IPS-18c (cell line): ENCODE results near the gene SLC25A47.
A peak's percentile ranks its signal among the peaks of the same experiment; 100 is the strongest.
"Not testable (repeated sequence)": the region's sequence is repeated elsewhere in the genome, so short reads cannot be mapped to it uniquely, and the experiment has no call there.

Experiments
- H3K4me3 ChIP-seq: 2 replicates; pipeline ENCODE4 v1.7.0; 2013; ENCODE audit warnings: low read depth, mild to moderate bottlenecking, low read length, moderate library complexity; ENCODE audit not compliant: insufficient read depth
- H3K9me3 ChIP-seq: one replicate; pipeline ENCODE4 v1.6.1; 2013; ENCODE audit warnings: mild to moderate bottlenecking, low read length, moderate library complexity; ENCODE audit not compliant: control insufficient read depth, insufficient read depth

Gene SLC25A47

DNA sequence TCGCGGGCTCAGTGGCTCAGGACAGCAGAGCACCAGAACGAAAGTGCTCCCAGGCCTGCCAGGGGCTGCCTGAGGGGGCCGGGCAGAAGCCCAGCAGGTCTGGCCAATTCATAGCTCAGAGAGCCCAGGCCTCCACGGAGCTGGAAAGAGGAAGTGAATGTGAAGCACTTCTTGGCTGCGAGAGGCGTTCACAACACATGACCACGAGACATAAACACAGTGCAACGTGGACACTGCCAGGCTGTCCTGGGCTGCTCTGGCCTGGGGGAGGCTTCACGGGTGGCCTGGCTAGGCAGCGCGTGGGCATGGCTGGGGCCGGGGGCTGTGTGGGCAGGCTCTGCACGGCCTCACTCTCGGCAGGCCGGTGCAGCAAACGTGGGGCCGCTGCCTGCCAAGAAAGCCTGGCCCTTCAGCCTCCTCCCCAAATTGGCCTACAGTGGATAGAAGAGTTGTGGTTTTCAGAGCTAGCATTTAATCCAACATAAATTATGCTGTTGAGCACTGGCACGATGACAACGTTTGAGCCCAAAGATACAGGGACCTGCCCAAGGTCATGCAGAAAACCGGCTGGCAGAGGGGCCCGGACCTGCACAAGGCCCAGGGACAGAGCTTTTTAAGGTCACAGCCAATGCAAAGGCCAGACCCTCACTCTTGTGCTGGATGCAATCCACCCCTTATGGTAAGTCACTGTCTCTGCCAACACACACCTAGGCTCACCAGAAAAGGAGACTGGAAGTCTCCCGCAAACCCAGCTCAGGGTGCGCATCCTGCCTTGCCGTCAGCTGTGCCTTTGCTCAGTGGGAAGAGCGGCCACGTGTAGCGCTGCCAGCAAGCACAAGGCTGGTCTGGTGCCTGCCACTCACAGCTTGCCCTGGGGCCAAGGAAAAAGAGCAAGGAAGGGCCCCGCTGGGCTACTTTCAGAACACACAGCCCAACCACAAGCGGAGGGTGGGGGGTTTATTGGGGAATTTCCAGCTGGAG, 25.5 kb upstream of the SLC25A47 start:
- Histone ChIP-seq H3K4me3 (no peak overlapping the region), H3K9me3 (no peaks in the 10 kb centered on the region)

DNA sequence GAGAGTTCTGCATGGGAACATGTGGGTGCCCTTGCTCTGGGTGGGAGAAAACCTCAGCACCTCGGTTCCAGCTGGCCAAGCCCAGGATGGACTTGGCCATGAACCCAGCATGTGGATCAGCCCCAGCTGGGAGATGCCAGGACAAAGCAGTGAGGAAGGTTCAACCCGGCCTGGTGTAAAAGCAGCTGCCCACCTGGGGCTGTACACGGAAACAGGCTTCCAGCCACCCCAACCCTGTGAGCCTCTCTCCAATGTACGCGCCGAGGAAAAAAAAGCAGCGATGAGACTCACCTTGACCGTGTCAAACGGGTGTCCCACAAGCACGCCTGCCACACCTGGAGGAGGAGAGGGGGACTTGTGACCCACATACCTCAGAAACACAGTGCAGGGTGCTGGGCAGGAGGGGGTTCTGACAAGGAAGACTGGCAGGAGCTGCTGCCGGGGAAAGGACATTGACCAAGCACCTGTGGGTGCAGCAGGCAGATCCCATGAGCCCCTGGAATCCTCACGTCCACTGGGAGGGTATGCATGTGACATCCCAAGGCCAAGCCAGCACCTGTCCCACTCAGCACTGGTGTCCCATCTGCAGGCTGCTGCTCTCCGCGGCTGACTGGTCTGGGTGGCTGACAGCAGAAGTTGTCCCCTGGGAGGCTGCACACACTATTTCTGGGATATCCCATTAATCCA, 24.4 kb upstream of the SLC25A47 start:
- Histone ChIP-seq H3K9me3 (no peaks in the 10 kb centered on the region), H3K4me3 (no peak overlapping the region)

DNA sequence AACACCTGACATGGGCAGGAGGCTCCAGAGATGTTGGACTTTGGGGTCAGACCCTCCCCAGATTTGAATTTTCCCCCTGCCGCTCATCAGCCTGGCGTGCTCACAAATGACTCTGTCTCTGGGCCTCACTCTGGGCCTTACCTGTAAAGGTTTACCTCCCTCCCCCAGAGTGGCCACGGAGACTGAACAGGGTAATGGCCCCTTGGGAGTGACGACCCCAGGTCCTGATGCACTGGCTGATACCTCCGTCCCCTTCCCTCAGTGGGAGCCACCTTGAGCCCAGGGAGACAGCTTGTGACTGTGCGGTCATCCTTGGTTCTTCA, 23.9 kb upstream of the SLC25A47 start:
- no peaks in the 10 kb centered on the region for H3K9me3 ChIP-seq

DNA sequence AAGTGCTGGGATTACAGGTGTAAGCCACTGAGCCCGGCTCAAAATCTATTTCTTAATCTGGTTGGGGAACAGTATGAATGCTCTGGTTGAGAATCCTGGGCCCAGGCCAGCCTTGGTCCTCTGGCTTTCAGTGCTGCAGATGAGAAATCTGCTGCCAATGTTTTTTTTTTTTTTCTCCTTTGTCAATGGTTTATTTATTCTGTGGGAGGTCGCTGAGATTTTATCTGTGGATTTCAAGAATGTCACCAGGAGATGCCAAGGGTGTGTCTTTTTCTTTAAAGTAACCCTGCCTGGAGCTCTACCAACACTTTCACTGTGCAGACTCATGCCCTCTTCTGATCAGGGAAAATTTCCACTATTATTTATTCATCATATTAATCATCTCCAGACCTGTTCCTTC, 20.5 kb upstream of the SLC25A47 start:
- peaks cover 2% of the 10 kb centered on the region for H3K9me3 ChIP-seq
- no peak overlapping the region for H3K4me3 ChIP-seq

More for the DNA sequence above, 23.9 kb upstream of the SLC25A47 start:
- no peak overlapping the region for H3K4me3 ChIP-seq

DNA sequence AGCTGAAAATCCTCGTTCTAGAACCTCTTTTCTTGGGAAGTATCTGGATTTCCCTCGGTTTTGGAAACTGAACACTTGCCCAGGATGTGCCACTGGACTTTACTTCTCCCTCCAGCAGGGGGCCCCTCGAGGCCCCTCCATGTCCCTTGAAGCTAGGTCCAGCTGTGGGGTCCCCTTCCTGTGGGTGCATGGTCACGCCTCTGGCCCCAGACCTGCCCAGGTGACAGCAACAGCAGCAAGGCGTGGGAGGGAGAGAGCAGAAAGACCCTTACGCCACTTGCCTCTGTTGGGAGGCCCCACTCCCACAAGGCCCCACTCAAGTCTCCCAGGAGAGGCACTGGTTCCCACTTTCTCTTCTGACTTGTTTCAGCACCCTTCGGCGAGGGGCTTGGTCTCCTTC, 20.0 kb upstream of the SLC25A47 start:
- Histone ChIP-seq H3K9me3 (peaks cover 2% of the 10 kb centered on the region), H3K4me3 (no peak overlapping the region)

DNA sequence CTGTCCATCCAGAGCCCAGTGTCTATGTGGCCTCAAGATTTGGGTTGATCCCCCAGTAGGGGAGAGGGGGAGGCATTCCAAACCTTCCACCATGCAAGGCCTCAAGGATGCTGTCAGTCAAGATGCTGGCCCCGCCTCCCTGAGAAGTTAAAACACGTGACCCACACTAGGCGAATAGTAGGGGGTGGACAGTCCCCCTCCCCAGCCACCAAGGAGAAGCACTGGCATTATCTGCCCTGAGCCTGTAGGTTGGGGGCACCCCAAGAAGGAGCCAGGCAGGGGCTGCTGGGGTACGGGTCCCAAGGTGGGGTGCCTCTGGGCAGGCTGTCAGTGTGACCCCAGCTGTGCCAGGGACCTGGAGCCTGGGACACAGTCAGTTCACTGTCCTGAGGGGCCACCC, 19.2 kb upstream of the SLC25A47 start:
- Histone ChIP-seq H3K9me3 (peaks cover 2% of the 10 kb centered on the region), H3K4me3 (no peak overlapping the region)

DNA sequence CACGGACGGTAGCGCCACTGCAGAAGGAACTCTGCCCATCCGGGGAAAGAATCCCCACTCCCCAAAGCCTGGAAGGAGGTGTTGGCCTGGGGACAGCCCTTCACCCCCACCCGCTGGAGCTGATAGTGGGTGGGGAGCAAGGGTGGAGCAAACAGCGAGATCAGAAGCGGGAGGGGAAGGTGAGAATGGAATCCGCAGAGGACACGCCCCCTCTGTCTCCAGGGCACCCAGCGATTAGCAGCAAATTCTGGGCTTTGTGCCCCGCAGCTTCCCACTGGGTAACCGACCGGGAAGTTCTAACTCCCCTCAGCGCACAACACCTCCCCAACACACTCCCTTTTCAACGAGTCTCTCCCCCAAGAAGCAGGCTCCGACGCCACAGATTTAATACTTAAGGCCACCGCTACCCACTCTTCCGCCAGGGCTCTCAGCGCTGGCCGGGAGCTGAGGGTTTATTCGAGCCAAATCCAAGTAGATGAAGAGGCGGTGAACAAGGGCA, 18.3 kb upstream of the SLC25A47 start:
- peak overlapping the region; percentile 93 for H3K4me3 ChIP-seq
- H3K9me3 ChIP-seq: peaks cover 2% of the 10 kb centered on the region

DNA sequence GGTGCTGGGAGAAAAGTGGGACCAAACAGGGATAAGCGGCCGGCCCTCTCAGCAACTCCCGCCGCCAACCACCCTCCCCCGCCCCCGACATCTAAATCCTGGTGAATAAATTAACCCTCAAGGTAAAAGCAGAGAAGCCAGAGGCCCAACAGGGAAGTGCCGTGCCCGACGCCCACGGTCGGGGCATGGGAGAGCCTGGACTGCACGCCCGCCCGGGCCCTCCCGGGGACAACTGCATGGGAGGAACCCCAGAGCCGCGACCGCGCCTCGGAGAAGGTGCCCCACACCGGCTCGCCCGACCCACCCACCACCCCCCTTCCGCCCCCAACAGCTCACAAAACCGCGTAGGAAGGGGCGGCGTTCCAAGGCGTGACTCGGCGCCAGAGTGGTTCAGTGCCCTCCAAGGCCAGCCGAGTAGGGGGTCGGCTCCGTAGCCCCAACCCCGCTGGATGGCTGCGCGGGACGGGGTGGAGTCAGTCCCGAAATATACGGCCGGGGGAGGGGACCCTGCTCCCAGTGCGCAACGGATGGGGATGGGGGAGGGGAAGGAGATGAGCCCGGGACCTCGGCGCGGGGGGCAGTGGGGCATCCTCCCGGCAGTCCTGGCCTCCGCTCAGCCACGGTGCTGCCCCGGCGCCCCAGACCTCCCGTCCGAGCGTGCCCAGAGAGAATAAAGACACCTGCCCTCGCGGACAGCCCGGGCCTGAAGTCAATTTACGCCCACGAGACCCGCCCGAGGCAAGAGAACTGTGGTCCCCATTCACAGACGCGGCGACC, 17.6 kb upstream of the SLC25A47 start:
- H3K4me3 ChIP-seq: peak overlapping the region; percentile 93
- H3K9me3 ChIP-seq: peaks cover 2% of the 10 kb centered on the region

DNA sequence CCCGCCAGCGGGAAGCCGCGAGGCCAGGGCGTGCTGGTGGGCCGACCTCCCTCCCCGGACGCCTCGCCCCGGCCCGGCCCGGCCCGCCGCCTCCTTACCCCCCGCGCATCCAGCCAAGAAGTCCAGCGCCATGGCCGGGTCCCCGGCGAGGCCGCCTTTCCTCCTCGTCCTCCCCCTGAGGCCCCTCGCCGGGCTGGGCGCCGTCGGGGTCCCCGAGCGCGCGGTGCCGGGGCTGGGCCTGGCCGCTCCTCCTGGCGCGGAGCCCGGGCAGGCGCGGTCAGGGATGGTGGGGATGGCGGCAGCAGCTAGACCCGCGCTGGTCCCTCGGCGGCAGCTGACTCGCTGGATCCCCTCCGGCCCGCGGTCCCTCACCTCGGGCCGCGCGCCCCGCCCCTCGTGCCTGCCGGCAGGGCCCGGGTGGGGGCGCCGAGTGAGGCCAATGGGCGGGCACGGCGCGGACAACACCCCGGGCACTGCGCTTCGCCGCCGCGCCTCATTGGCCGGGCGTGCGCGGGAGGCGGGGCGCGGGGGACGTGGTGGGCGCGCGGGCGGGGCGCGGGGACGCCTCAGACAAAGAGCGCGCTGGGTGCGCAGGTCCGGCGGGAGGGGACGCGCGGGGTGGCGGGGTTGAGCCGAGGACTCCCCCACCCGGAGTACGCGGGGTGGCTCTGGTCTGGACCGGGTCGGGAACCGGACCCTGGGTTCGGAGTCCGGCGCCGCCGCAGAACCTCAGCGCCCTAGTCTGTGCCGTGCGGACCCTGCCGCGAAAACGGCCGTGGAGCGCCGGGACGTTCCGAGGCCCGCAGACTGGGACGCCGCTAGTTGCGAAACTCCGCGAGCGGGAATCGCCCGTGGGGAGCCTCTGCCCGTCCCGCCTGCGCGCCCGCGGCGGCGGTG, 16.8 kb upstream of the SLC25A47 start, which contains the start of gene SLC25A29:
TSS of gene SLC25A29 (minus strand) at position 344 of the 897 bp plus-strand sequence. CDS start at position 132, 212 bp downstream.
- Histone ChIP-seq H3K9me3 (peaks cover 2% of the 10 kb centered on the region), H3K4me3 (peak within 1 kb of the TSS; percentile 93)

DNA sequence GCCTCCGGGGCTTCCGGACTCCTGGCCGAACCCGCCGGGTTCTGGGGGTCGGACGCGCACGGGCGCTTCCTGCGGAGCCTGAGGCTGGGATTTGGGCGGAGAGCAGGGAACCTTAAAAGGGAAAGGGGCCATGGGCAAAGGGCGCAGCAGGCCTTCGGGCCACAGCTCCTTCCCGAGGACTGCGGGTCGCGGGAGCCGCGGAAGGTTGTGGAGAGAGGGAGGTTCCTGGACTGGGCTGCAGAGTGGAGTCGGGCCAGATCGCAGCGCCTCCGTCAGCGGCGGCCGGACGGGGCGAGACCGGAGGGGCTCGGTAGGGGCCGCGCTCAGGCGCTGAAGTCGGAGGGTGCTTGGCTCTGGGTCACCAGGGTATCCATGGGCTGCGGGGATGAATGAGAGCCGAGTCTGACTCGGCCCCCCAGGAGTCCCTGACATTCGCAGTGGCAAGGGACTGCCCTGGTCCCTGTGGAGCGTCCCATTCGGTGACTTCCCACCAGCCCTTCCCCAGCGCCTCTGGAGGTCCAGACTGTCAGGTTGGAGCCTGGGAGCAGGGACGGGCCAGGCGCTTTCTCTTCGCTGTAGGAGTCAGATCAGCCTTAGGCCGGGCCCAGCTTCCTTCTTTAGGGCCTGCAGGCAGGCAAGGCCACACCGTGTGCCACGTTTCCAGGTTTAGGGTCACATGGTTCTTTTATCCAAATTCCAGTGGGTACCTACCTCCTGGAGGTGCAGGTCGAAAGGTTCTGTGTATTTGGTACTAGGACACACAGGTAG, 16.0 kb upstream of the SLC25A47 start:
- peak overlapping the region; percentile 93 for H3K4me3 ChIP-seq
- peaks cover 2% of the 10 kb centered on the region for H3K9me3 ChIP-seq

DNA sequence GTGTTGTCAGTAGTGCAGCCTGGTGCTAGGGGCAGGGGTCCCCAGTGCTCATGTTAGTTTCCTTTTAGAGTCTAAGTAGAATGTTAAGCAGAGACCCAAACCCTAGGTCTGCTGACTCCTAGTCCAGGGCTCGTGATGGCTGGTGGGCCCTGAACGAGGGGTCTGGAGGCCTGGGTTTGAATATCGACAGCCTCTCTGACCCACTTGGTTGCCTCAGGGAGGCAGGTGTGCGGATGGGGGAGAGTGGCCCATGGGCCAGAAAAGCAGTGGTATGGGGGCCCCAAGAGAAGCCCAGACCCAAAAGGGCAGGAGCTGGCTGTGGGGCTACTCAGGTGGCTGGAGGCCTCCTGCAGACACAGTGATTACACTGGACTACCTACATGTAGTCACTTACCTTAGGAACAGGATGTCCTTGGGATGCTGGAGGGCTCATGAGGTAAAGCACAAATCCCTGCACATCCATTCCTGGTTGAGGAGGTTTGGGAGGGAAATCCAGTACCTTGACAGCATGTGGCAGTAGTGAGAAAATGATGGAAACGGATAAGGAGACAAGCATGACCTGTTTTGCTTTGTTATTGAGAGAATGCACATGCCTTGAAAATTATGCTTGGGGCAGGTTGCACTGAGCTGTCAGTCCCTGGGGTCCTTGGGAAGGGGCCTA, 15.2 kb upstream of the SLC25A47 start:
- Histone ChIP-seq H3K9me3 (peaks cover 2% of the 10 kb centered on the region), H3K4me3 (peak overlapping the region; percentile 93)

DNA sequence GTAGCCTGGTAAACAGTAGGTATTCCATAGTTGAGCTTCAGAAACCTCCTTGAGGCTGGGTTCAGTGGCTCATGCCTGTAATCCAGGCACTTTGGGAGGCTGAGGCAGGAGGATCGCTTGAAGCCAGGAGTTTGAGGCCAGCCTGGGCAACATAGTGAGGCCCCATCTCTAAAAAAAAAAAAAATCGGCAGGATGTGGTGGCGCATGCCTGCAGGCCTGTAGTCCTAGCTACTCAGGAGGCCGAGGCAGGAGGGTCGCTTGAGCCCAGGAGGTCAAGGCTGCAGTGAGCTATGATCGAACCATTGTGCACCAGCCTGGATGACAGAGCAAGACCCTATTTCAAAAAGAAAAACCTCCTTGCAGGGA, 14.7 kb upstream of the SLC25A47 start:
- not testable (repeated sequence) for H3K9me3 ChIP-seq, H3K4me3 ChIP-seq

DNA sequence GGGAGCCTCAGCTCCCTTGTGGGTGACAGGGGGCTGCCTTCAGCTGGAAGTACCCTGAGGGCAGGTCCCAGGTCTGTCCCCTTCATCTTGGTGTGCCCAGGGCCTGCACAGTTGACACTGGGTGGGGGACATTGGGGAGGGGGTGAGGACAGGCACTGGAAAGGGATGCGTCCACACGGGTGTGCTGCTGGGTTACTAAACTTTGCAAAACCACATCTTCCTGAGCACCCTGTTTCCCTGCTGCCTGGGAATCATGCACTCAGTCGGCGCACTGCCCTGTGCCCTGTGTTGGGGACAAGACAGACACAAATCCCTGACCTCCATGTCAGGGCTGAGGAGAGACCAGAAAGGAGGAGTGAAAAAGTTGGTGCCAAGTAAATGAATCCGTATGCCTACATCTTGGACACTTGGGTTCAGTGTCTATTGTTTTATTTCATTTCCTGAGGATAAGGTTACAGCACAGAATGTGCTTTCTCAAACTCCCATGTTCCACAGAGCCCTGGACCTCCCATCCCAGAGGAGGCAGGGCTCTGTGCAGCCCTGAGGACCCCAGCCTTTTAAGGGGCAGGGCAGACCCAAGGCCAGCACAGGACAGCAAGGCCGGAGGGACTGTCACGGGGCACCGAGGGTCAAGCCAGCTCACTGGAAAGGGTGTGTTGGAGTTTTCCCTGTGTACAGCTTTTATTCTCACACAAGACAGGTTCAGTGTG, 14.0 kb upstream of the SLC25A47 start:
- H3K9me3 ChIP-seq: peaks cover 2% of the 10 kb centered on the region
- no peak overlapping the region for H3K4me3 ChIP-seq

DNA sequence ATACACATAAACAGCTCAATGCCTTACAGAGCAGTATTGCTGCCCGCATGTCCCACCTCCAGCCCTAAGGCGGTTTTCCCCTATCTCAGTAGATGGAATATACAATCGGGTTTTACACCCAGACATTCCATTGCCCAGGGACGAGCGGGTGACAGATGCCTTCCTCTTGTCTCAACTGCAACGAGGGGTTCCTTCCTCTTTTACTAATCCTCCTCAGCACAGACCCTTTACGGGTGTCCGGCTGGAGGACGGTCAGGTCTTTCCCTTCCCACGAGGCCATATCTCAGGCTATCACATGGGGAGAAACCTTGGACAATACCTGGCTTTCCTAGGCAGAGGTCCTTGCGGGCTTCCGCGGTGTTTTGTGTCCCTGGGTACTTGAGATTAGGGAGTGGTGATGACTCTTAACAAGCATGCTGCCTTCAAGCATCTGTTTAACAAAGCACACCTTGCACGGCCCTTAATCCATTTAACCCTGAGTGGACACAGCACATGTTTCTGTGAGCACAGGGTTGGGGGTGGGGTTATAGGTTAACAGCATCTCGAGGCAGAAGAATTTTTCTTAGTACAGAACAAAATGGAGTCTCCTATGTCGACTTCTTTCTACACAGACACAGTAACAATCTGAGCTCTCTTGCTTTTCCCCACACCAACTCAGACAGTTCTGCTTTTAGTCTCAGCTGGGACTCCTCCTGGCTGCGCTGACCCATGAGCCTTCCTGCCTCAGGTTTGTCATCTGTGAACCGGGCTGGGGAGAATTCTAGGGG, 10.8 kb upstream of the SLC25A47 start:
- not testable (repeated sequence) for H3K9me3 ChIP-seq, H3K4me3 ChIP-seq
